ENCODE data around the gene CREB3L1.

Gene CREB3L1

GRCh38 chr11:46267930-46268329 is 9.5 kb upstream of the CREB3L1 start:
- FAIRE-seq (no peak), DNase-seq (ENCODE audit: insufficient read length, low spot score) (no peak)
- no peak for TF ChIP-seq CTCF (IDR thresholded peaks at IDR 0.05; ENCODE audit: insufficient read depth, missing control alignments)

- no peak for TF ChIP-seq CTCF (IDR thresholded peaks at IDR 0.05; ENCODE audit: insufficient read depth, missing control alignments)
- no peak for DNase-seq (ENCODE audit: insufficient read length, low spot score)
- FAIRE-seq: no peak
Observed at GRCh38 chr11:46270684-46271083, 6.8 kb upstream of the CREB3L1 start.

GRCh38 chr11:46271407-46271806 is 6.1 kb upstream of the CREB3L1 start:
- DNase-seq (ENCODE audit: insufficient read length, low spot score) (no peak), FAIRE-seq (no peak)
- no peak for TF ChIP-seq CTCF (IDR thresholded peaks at IDR 0.05; ENCODE audit: insufficient read depth, missing control alignments)

- DNase-seq (ENCODE audit: insufficient read length, low spot score) (no peak), FAIRE-seq (no peak)
- no peak for TF ChIP-seq CTCF (IDR thresholded peaks at IDR 0.05; ENCODE audit: insufficient read depth, missing control alignments)
Observed at GRCh38 chr11:46271875-46272815, 5.3 kb upstream of the CREB3L1 start.

GRCh38 chr11:46272816-46273427 is 4.5 kb upstream of the CREB3L1 start:
- DNase-seq (ENCODE audit: insufficient read length, low spot score): no peak
- no peak for TF ChIP-seq CTCF (IDR thresholded peaks at IDR 0.05; ENCODE audit: insufficient read depth, missing control alignments)
- no peak for FAIRE-seq

GRCh38 chr11:46273511-46274205 is 3.8 kb upstream of the CREB3L1 start:
- FAIRE-seq (no peak), DNase-seq (ENCODE audit: insufficient read length, low spot score) (no peak)
- no peak for TF ChIP-seq CTCF (IDR thresholded peaks at IDR 0.05; ENCODE audit: insufficient read depth, missing control alignments)
